Astrocyte of the hippocampus (primary cell): Measurements from ENCODE around the gene UCHL5.
A peak's percentile ranks its signal among the peaks of the same experiment; 100 is the strongest.
"Not testable (repeated sequence)": the region's sequence is repeated elsewhere in the genome, so short reads cannot be mapped to it uniquely, and the experiment has no call there.

Experiments used
- DNase-seq: peaks from one replicate; pipeline ENCODE4 v3.0.0; 2011; ENCODE audit warnings: low read depth, low spot score

The UCHL5 gene

DNA sequence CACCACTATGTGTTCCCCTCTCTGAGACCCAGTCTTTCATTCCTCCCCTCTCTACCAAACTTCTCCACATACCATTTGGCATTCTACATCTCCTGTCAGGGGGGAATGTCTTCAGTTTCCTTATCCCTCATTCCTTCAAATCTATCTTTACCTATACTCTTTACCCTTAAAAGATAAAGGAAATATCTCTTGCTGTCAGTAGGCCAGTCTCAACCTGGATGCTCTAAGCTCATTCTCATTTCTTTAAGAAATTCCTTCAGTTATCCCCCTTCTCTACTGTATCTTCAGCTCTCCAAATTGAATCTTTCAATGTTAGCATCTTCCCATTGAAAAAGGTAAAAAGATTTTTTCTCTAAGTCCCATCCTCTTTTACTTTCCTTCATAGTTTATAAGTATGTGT, 6.8 kb upstream of the UCHL5 start:
- DNase-seq = no peak

DNA sequence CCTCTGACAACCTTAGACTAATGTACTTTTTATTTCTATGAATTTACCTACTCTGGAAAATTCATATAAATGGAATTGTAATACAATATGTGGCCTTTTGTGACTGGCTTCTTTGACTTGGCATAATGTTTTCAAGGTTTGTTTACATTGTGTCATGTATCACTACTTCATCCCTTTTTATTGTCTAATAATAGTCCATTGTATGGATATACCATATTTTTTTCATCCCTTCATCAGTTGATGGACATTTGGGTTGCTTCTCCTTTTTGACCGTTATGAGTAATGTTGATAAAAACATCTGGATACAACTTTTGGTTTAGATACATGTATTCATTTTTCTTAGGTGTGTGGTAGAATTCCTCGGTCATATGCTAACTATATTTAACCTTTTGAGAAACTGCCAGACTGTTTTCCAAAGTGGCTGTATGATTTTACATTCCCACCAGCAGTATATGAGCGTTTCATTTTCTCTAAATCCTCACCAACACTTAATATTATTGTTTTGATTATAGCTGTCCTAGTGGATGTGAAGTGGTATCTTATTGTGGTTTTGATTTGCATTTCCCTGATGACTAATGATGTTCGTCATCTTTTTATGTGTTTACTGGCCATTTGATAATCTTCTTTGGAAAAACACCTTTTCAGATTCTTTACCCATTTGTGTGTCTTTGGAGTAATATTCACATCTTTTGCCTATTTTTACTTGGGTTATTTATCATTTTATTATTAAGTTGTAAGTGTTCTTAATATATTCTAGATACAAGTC, 3.7 kb upstream of the UCHL5 start:
- DNase-seq = no peak

DNA sequence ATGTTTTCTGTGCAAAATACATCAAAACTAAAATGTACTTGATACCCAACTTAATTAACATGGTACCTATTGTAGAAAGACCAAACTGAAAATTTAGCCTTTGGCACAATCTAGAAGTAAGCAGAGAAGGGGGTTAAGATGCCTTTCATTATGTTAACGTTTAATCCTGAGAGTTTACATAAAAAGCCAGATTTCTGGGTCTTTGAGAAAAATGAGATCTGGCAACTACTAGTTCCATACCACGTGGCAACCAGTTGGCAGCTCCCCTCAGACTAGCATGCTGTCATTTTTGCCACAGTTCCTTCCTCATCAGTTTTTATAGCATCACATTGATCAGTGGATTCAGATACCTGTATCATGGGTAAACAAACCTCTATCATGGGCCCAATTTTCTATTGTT, 1.8 kb upstream of the UCHL5 start:
- DNase-seq = peak; percentile 26

DNA sequence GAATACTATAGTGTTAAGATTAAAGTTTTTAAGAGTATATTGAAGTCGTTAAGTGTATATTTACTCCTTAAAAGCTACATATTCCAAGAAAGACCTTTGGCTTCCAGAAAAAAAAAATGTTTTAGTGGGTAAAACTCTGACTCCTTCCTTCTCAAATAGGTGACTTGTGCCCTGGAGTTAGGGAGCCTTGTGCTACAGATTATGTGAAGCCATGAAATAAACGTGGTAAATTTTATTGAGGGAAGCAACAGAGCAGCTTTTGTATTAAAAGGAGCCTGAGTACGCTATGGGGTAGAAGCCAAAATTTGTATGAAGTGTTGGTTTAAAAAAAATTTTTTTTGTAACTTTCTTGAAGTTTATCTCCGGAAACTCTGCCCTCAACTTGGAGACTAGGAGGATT, 1.2 kb upstream of the UCHL5 start:
- peak; percentile 13 for DNase-seq

DNA sequence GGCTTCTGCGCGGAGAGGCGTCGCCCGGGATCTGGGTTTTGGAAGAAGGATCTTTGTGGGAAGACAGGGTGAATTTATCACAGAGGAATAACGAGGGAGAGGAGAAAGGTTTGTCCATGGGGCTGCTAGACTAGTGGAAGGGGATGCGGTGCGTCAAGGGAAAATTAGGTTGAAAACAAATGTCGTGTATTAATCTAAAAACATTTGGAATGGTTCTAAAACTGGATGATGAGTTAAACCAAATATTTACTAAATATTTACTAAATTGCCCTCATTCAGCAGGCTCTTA, 899 bp upstream of the UCHL5 start:
- no peak for DNase-seq

DNA sequence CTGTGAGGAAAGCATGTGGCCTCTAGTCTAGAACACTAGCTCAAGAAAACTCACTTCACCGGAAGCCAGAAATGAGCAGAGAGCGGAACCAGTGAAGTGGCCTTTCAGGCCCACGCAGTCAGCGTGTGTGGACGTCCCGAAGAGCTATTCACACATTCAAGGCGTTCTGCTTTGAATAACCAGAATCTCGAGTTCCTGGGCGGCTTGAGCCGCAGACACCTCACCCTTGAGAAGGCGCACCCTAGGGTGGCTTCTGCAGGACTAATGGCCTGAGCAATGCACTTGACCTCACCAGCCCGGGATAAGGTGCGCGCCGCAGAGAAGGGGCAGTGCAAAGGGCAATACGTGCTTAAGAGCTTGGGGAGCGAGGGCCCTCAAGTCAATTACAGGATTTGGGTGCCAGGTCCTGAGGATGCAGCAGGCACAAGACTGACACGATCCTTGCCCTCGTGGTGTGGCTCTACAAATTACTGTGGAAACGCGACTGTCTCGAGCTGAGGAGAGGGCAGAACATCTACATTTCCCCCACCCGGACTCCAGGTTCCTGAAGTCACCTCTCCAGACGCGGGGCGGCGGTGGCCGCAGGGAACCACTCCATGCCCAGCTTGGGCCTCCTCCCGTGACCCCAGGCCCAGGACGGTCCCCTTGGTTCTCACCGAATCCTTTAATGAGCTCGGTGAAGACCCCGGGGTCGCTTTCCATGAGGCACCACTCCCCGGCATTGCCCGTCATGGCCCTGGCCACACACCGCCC, 455 bp downstream of the UCHL5 start:
- DNase-seq = peak; percentile 59

DNA sequence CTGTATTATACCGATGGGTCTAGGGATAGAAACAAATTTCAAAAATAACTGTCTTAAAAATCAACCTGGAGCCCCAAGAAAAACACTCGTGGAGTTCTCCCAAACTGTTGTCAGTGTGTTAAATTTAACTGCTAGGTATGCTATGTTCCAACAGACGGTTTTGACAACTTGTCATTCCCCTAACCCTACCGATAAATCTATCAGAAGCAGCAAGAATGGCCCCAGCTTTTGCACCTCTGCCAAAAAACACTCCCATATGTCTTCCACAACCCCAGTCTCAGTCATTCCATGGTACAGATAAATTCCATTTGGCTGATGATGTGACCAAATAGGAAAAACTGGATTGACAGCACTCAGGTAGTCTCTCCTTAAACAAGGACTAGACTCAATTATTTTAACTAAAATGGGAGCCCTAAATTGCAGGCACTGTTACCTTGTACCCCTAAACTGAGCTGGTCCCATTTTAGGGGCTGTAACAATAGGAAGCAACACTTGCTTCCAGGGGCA, 4.9 kb downstream of the UCHL5 start:
- DNase-seq = no peak

DNA sequence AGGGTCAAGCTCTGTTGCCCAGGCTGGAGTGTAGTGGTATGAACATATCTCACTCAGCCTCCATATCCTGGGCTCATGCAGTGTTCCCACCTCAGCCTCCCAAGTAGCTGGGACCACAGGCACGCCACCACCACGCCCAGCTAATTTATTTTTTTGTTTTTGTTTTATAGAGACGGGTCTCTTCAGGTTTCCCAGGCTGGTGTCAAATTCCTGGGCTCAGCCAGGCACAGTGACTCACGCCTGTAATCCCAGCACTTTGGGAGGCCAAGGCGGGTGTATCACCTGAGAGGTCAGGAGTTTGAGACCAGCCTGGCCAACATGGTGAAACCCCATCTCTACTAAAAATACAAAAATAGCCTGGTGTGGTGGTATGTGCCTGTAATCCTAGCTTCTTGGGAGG, 10.2 kb downstream of the UCHL5 start:
- DNase-seq = not testable (repeated sequence)

DNA sequence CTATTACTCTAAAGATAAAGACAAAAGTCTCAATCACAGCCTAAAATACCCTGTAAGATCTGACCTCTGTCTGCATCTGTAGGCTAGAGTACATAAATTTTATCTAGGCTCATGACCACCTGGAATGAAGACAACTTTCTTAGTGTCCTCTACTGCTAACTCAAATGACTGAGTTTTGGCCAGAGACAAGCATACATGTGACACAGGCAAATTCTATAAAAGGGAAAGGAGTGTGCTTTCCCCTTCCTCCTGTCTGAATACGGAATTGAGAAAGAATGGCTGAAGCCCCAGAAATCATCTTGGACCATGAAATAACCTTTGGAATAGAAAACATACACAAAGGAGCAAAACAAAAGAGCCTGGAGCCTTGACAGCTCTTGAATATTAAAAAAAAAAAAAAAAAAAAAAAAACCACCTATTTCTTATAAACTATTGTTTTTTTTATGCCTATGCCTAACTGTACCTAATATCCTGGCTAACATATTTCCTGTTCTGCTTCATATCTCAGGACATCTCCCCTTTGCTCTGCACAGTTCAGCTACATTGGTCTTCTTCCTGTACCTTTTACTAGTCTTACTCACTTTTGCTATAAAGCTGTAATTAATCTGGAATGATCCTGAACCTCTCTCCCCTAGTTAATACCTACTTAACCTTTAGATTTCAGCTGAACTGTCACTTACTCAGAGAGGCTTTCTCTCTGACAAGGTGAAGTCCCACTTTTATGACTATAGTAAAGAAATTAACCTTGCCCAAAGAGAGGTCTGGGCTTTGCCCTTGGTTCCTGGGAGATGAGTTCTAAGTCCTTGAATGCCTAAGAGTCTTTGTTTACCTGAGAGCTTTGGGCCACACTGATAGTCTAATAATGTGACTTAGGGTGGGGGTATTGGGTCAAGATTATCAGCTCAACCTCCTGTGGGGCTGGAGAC, 16.1 kb downstream of the UCHL5 start:
- no peak for DNase-seq

- no peak for DNase-seq
These were observed 19.1 kb downstream of the UCHL5 start for GRCh38 chr1:193040011-193040410.

GRCh38 chr1:193036337-193037047, 22.7 kb downstream of the UCHL5 start:
- DNase-seq = no peak

DNA sequence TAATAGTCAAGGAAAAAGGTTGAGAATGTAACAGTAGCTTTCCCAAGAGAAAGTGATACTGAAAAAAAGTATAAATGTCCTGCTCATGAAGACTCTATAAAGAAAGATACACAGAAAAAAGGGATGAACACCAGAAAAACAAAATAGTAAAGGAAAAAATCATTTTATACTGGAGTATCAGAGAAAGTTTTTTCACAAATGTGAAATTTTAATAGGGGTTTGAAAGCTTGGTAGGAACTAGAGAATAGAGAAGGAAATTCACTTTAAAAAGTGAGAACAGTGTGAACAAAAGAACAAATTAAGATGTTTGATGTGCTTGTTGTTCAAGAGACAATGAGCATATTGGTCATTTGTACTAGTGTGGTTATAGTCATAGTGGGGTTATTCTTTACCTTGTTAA, 25.6 kb downstream of the UCHL5 start:
- no peak for DNase-seq

DNA sequence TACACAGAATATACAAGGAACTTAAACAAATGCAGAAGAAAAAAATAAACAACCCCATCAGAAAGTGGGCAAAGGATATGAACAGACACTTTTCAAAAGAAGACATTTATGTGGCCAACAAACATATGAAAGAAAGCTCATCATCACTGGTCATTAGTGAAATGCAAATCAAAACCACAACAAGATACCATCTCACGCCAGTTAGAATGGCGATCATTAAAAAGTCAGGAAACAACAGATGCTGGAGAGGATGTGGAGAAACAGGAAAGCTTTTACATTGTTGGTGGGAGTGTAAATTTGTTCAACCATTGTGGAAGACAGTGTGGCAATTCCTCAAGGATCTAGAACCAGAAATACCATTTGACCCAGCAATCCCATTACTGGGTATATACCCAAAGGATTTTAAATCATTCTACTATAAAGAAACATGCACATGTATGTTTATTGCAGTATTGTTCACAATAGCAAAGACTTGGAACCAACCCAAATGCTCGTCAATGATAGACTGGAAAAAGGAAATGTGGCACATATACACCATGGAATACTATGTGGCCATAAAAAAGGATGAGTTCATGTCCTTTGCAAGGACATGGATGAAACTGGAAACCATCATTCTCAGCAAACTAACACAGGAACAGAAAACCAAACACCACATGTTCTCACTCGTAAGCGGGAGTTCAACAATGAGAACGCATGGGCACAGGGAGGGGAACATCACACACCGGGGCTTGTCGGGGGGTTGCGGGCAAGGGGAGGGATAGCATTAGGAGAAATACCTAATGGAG, 26.3 kb downstream of the UCHL5 start:
- DNase-seq = not testable (repeated sequence)

DNA sequence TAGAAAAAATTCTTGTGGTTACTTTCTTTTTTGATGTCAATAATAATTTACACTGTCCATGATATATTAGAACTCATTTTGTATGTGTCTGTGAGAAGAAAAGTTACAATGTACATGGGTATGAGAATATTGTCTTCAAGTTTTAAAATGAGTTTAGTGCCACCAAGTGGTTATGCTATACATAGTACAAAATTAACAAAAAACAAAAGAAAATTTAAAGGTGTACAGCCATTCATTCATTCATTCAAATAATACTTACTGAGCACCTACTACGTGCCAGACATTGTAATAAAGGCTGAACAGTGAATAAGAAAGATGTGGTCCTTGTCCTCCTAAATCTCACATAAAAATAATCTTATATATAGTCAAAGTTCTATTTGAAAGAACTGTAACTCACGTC, 27.7 kb downstream of the UCHL5 start:
- DNase-seq = peak; percentile 16

- DNase-seq = no peak
These were observed 28.9 kb downstream of the UCHL5 start for GRCh38 chr1:193030280-193030679.

DNA sequence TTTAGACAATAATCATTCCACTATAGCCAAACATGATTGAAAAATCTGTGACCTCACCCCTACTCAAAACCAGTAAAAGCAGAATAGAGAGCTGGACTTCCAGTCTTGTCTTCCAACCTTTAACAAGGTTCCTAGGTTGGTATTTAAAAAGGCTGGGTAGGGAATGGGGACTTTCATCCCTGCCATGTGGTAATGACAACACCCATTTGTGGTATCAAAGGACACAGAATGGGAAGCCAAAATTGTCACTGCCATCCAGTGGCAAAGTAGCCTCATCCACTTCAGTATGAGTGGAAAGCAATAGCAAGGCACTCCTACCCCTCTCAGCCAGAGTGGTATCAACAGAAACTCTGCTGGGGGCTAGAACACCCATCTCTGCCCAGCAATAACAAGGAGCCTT, 33.9 kb downstream of the UCHL5 start:
- DNase-seq = no peak

- DNase-seq = peak; percentile 72
These were observed 39.6 kb downstream of the UCHL5 start for GRCh38 chr1:193019442-193020026.

DNA sequence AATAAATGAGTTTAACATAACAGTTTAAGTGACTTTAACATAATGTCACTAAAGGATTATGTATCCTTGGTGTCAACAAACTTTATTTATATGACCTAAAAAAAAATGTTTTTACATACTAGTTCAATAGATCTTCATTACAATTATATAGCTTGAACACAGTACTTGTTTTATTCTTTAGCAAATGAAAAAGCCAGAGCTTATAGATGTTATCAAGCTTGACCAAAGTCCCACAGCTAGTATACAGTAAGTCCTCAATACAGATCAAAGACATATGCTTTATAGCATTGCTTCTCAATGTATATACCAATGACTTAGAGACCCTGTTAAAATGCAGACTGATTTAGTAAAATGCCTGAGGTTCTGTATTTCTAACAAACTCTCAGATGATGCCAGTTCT, 42.4 kb downstream of the UCHL5 start:
- no peak for DNase-seq

- no peak for DNase-seq
These were observed 44.8 kb downstream of the UCHL5 start for GRCh38 chr1:193014400-193014799.

DNA sequence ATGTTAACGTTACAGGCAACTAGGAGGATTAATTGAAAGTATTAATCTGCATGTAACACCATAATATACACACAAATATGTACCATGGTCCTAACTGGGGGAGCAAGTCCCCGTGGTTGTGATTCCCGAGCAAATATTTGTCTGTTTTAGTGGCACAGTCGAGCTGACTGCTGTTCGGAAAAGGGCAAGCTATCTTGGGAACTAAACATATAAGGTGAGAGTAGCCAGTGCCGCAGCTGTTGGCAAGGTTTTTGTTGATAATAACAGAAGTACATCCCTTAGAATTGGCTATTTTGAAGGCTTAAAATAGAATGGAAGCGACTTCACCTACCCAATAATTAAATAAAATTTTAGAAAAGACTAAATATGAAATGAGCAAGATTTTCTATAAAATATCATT, 45.5 kb downstream of the UCHL5 start:
- DNase-seq = no peak
